HEK293 (cell line): Measurements from ENCODE around the gene LAMA4.

Source experiments
- CTCF ChIA-PET: fragments of 350-600 bp; formaldehyde crosslinking; extraction: SDS; loops from one replicate; lab custom pipeline; 2021; ENCODE audit warnings: antibody characterized with exemption; lab: Yijun Ruan, JAX
- POLR2A ChIA-PET: fragments of 300-600 bp; formaldehyde crosslinking; extraction: SDS; loops from one replicate; lab custom pipeline; 2020; ENCODE audit warnings: antibody characterized with exemption, inconsistent platforms; lab: Yijun Ruan, JAX
- H3K27ac ChIP-seq: fragments of 200-500 bp; sonication (Bioruptor generic); 2 replicates; pipeline ENCODE4 v1.5.1; 2014; ENCODE audit warnings: low read depth, low read length, control low read depth, inconsistent platforms; ENCODE audit errors: extremely low read depth
- H3K36me3 ChIP-seq, 2 experiments: fragments of 200-500 bp in 1 of 2; sonication (Bioruptor generic) in 1 of 2; 1 replicate in 1 of 2; 2 replicates in 1 of 2; pipeline ENCODE4 v1.5.1; 2014 to 2017; ENCODE audit warnings: inconsistent platforms in 2 of 2, low read length in 2 of 2; ENCODE audit not compliant: control insufficient read depth in 2 of 2, insufficient read depth in 1 of 2
- H3K4me1 ChIP-seq: fragments of 200-500 bp; sonication (Bioruptor generic); 2 replicates; pipeline ENCODE4 v1.5.1; 2014; ENCODE audit warnings: mild to moderate bottlenecking, low read length, inconsistent platforms; ENCODE audit not compliant: control insufficient read depth, insufficient read depth
- H3K4me3 ChIP-seq: 2 replicates; pipeline ENCODE4 v1.5.1; 2011; ENCODE audit warnings: low read depth, mild to moderate bottlenecking, control low read depth, low read length, moderate library complexity
- H3K9me3 ChIP-seq: fragments of 200-500 bp; sonication (Bioruptor generic); 2 replicates; pipeline ENCODE4 v1.5.1; 2014; ENCODE audit warnings: low read depth, low read length, inconsistent platforms; ENCODE audit not compliant: control insufficient read depth, insufficient read depth
- FEZF1 ChIP-seq: fragments of 450-650 bp; formaldehyde crosslinking; IDR thresholded peaks from 2 replicates; pipeline ENCODE4 v1.5.1; 2016; ENCODE audit warnings: missing biosample characterization, missing genetic modification characterization
- HIC1 ChIP-seq: fragments of 450-650 bp; formaldehyde crosslinking; IDR thresholded peaks from 2 replicates; pipeline ENCODE4 v1.5.1; 2016; ENCODE audit warnings: missing biosample characterization, missing genetic modification characterization
- TCF7L2 ChIP-seq: IDR thresholded peaks from 2 replicates; pipeline ENCODE4 v1.6.1; 2011; ENCODE audit warnings: low read depth, mild to moderate bottlenecking, inconsistent platforms, low read length, moderate library complexity, borderline replicate concordance
- YY2 ChIP-seq: fragments of 450-650 bp; formaldehyde crosslinking; IDR thresholded peaks from 2 replicates; pipeline ENCODE4 v1.5.1; 2016; ENCODE audit warnings: missing biosample characterization, missing genetic modification characterization
- ZBTB6 ChIP-seq: fragments of 450-650 bp; formaldehyde crosslinking; IDR thresholded peaks from 2 replicates; pipeline ENCODE4 v1.5.1; 2017; ENCODE audit warnings: missing biosample characterization, missing genetic modification characterization
- ZBTB8A ChIP-seq: fragments of 450-650 bp; formaldehyde crosslinking; IDR thresholded peaks from 2 replicates; pipeline ENCODE4 v1.5.1; 2016; ENCODE audit warnings: missing biosample characterization, missing genetic modification characterization
- ZNF112 ChIP-seq: fragments of 450-650 bp; formaldehyde crosslinking; IDR thresholded peaks from 2 replicates; pipeline ENCODE4 v1.5.0; 2017; ENCODE audit warnings: missing biosample characterization, missing genetic modification characterization
- ZNF211 ChIP-seq: fragments of 450-650 bp; formaldehyde crosslinking; IDR thresholded peaks from 2 replicates; pipeline ENCODE4 v1.5.1; 2016; ENCODE audit warnings: low read depth, missing biosample characterization, missing genetic modification characterization
- ZNF280D ChIP-seq: fragments of 450-650 bp; formaldehyde crosslinking; IDR thresholded peaks from 2 replicates; pipeline ENCODE4 v1.5.1; 2016; ENCODE audit warnings: missing biosample characterization, missing genetic modification characterization
- ZNF341 ChIP-seq: fragments of 450-650 bp; formaldehyde crosslinking; IDR thresholded peaks from 2 replicates; pipeline ENCODE4; 2016; ENCODE audit warnings: low read depth, missing biosample characterization, missing genetic modification characterization
- ZNF350 ChIP-seq: fragments of 450-650 bp; formaldehyde crosslinking; IDR thresholded peaks from 2 replicates; pipeline ENCODE4 v1.5.0; 2017; ENCODE audit warnings: missing biosample characterization, mild to moderate bottlenecking, missing genetic modification characterization
- ZNF433 ChIP-seq: fragments of 450-650 bp; formaldehyde crosslinking; IDR thresholded peaks from 2 replicates; pipeline ENCODE4 v1.5.1; 2016; ENCODE audit warnings: missing biosample characterization, missing genetic modification characterization, low read depth
- ZNF48 ChIP-seq: fragments of 450-650 bp; formaldehyde crosslinking; IDR thresholded peaks from 2 replicates; pipeline ENCODE4 v1.5.1; 2016; ENCODE audit warnings: missing biosample characterization, missing genetic modification characterization
- ZNF560 ChIP-seq: fragments of 450-650 bp; formaldehyde crosslinking; IDR thresholded peaks from 2 replicates; pipeline ENCODE4 v1.5.1; 2017; ENCODE audit warnings: missing biosample characterization, missing genetic modification characterization, borderline replicate concordance
- ZSCAN30 ChIP-seq: fragments of 450-650 bp; IDR thresholded peaks from 2 replicates; pipeline ENCODE4 v1.5.1; 2018; ENCODE audit warnings: missing biosample characterization, mild to moderate bottlenecking, missing genetic modification characterization, moderate library complexity

The LAMA4 gene

GRCh38 chr6:112100561-112100960, 153.8 kb downstream of the LAMA4 start (continued):
- TF ChIP-seq ZBTB8A (tag by site-specific recombination) (no peak), ZNF48 (tag by site-specific recombination) (no peak)

GRCh38 chr6:112096901-112097300, 157.5 kb downstream of the LAMA4 start:
- ChIA-PET CTCF (interaction anchor here (0.6 to 3.1 kb wide), 3 partner anchors 10 to 885 kb away, joined by 3 to 25 read pairs (median 3); partner anchors contain the start of genes FAM229B and TUBE1), POLR2A (no interaction called here)
- TF ChIP-seq ZNF211 (tag by site-specific recombination), result no peak
- no peak for TF ChIP-seq FEZF1 (tag by site-specific recombination)
- TF ChIP-seq ZNF350 (tag by site-specific recombination), result no peak
- TF ChIP-seq YY2 (tag by site-specific recombination), result no peak
- no peak for TF ChIP-seq ZBTB6 (tag by site-specific recombination)
- TF ChIP-seq TCF7L2, result no peak
- no peak for TF ChIP-seq HIC1 (tag by site-specific recombination)
- no peak for TF ChIP-seq ZNF341
- TF ChIP-seq ZNF280D, result no peak
- no peak for TF ChIP-seq ZSCAN30 (tag by site-specific recombination)
- TF ChIP-seq ZNF433 (tag by site-specific recombination), result no peak
- no peak for TF ChIP-seq ZNF560 (tag by site-specific recombination)
- no peak overlapping the region for H3K4me3 ChIP-seq
- no peaks in the 10 kb centered on the region for H3K9me3 ChIP-seq
- no peaks in the 10 kb centered on the region for H3K4me1 ChIP-seq
- peaks cover 0 to 25% of the 10 kb centered on the region in 2 experiments; a peak in 1 of 3 replicates for H3K36me3 ChIP-seq
- H3K27ac ChIP-seq, result no peak overlapping the region

GRCh38 chr6:112087916-112088315, 166.5 kb downstream of the LAMA4 start:
- POLR2A ChIA-PET, result interaction anchor here (0.6 to 1.8 kb wide), 17 partner anchors 12 to 829 kb away, joined by 3 to 8 read pairs (median 3); partner anchors contain the start of genes FYN and LAMA4

More at GRCh38 chr6:112087916-112088315, 166.5 kb downstream of the LAMA4 start:
- Histone ChIP-seq H3K4me1 (peaks cover 4% of the 10 kb centered on the region; the same call in 1 of the 2 replicates), H3K4me3 (peak overlapping the region; percentile 83), H3K36me3 (peaks cover 0 to 24% of the 10 kb centered on the region in 2 experiments; a peak in 2 of 3 replicates), H3K27ac (no peak overlapping the region; the same call in 1 of the 2 replicates), H3K9me3 (no peaks in the 10 kb centered on the region)
- no peak for TF ChIP-seq ZNF112
- TF ChIP-seq TCF7L2, result no peak
- CTCF ChIA-PET, result interaction anchor here (0.6 to 3.7 kb wide), 15 partner anchors 8 to 1380 kb away, joined by 3 to 32 read pairs (median 4); no protein-coding TSS in a partner anchor
